Measurements from ENCODE around the gene VPS37B.

VPS37B gene

GRCh38 chr12:122867691-122868461 is 28.0 kb downstream of the VPS37B start:
- no peak for DNase-seq (ENCODE audit: low read depth in 2 of 2, low spot score in 1 of 2)

DNA sequence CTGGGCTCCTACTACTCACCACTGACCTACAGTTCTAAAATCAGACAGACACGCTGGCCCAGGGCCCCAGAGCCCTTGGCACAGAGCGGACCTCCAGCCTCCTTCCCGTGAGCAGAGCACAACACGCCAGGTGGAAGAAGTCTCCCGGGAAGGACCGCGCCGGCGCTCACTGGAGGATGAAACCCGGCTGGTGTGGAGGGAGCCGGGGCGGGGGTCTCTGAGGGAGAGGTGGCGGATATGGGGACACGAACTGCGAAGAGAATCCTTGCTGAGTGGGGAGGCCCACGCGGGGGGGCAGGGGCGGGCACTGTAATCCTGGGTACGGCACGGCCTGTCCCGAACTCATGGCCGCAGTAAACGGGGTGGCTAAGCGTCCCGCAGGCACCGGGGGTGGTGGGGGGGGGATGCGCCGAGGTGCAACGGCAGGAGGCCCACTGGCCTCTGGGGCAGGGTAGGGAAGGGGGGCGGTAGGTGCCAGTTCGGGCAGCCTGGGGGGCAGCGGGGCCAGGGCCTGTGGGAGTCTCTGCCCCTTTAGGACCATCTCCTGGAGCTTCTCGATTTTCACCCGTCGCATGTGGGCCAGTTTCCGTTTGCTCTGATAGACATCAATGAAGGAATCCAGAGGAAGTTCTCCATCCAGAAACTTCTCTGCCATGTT is 28.8 kb downstream of the VPS37B start:
- no peak for DNase-seq (ENCODE audit: low read depth in 2 of 2, low spot score in 1 of 2)

GRCh38 chr12:122866379-122866778 is 29.5 kb downstream of the VPS37B start:
- no peak for DNase-seq (ENCODE audit: low read depth in 2 of 2, low spot score in 1 of 2)

- no peak for DNase-seq (ENCODE audit: low read depth in 2 of 2, low spot score in 1 of 2)
Observed at GRCh38 chr12:122865268-122866231, 30.4 kb downstream of the VPS37B start.

GRCh38 chr12:122864894-122865253 is 31.1 kb downstream of the VPS37B start:
- no peak for DNase-seq (ENCODE audit: low read depth in 2 of 2, low spot score in 1 of 2)

GRCh38 chr12:122862872-122863701 is 32.8 kb downstream of the VPS37B start:
- DNase-seq (ENCODE audit: low read depth in 2 of 2, low spot score in 1 of 2), result no peak

DNA sequence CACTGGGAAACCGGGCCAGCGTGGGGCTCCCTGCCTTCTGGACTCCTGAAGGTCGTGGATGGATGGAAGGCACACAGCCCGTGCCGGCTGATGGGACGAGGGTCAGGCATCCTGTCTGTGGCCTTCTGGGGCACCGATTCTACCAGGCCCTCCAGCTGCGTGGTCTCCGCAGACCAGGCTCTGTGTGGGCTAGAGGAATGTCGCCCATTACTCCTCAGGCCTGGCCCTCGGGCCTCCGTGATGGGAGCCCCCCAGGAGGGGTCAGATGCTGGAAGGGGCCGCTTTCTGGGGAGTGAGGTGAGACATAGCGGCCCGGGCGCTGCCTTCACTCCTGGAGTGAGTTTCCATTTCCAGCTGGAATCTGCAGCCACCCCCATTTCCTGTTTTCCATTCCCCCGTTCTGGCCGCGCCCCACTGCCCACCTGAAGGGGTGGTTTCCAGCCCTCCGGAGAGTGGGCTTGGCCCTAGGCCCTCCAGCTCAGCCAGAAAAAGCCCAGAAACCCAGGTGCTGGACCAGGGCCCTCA is 33.8 kb downstream of the VPS37B start:
- DNase-seq (ENCODE audit: low read depth in 2 of 2, low spot score in 1 of 2), result no peak

DNA sequence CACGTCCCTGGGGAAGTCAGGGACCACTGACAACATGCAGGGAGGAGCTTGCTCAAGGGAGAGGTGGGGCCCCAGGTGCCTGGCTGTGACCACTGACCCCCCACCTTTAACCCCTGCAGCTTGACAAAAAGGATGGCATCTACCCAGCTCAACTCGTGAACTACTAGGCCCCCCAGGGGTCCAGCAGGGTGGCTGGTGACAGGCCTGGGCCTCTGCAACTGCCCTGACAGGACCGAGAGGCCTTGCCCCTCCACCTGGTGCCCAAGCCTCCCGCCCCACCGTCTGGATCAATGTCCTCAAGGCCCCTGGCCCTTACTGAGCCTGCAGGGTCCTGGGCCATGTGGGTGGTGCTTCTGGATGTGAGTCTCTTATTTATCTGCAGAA is 34.3 kb downstream of the VPS37B start:
- no peak for DNase-seq (ENCODE audit: low read depth in 2 of 2, low spot score in 1 of 2)

DNA sequence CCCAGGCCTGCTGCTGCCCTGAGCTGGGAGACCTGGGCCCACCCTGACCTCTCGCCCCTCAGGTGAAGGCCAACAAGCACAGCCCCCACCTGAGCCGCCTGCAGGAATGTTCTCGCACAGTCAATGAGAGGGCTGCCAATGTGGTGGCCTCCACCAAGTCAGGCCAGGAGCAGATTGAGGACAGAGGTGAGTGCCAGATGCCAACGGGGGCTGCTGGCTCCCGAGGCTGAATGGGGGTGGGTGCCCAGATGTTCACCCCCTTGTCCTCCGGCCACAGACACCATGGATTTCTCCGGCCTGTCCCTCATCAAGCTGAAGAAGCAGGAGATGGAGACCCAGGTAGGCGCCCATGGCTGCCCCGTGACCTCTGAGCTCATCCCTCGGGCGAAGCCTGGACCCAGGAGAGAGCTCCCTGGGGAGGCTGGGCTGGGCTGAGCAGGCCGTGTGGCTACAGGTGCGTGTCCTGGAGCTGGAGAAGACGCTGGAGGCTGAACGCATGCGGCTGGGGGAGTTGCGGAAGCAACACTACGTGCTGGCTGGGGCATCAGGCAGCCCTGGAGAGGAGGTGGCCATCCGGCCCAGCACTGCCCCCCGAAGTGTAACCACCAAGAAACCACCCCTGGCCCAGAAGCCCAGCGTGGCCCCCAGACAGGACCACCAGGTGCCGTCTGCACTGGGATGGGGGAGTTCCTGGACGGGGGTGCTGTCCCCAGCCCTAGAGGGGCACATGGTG is 34.9 kb downstream of the VPS37B start:
- no peak for DNase-seq (ENCODE audit: low read depth in 2 of 2, low spot score in 1 of 2)

DNA sequence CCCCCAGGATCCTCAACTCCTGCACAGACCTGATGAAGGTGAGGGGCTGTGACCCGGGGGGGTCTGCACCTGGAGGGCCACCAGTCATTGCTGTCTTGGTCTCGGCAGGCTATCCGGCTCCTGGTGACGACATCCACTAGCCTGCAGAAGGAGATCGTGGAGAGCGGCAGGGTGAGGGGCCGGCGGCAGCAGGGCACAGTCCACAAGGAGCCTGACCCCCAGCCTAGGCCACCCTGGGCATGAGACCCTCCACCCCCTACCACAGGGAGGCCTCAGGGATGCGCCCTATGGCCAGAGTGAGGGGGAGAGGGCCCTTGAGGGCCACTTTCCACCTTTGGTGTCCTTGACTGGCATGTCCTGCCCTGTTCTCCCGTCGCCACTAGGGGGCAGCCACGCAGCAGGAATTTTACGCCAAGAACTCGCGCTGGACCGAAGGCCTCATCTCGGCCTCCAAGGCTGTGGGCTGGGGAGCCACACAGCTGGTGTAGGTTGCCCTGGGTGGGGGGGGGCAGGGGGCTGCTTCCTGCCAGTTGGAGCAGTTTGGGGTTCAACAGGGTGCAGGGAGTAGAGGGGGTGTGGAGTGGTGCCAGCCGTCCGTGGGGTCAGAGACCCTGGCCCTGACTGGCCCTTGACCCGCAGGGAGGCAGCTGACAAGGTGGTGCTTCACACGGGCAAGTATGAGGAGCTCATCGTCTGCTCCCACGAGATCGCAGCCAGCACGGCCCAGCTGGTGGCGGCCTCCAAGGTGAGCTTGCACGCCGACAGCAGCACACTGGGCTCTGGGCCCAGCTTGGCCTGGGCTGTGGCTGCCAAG is 35.7 kb downstream of the VPS37B start:
- peak; percentile 56 to 72 for DNase-seq (ENCODE audit: low read depth in 2 of 2, low spot score in 1 of 2)

DNA sequence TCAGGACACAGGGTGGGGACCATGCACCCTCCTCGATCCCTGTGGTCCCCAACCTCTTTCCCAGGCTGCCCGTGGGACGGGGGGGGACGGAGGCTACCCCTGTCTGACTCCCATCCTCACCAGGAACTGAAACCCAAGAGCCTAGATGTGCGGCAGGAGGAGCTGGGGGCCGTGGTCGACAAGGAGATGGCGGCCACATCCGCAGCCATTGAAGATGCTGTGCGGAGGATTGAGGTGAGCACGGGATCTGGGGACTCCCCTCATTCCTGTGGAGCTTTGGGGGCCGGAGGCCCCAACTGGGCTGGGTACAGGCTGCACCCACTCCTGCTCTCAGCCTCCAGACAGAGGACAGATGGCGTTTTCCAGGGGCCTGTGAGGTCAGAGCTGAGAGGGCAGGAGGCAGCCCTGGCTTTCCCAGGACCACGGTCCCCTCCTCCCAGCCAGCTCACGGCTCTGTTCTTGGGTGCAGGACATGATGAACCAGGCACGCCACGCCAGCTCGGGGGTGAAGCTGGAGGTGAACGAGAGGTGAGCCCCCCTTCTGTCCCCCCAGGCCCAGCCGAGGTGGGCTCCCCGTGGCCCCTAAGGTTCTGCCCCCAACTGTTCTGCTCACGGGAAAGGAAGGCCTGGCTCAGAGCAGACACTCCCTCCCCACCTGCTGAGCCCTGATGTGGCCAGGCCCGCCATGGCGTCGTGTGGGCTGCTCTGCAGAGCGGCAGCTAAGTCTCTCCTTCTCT is 36.5 kb downstream of the VPS37B start:
- DNase-seq (ENCODE audit: low read depth in 2 of 2, low spot score in 1 of 2), result no peak

GRCh38 chr12:122858591-122859302 is 37.2 kb downstream of the VPS37B start:
- no peak for DNase-seq (ENCODE audit: low read depth in 2 of 2, low spot score in 1 of 2)

DNA sequence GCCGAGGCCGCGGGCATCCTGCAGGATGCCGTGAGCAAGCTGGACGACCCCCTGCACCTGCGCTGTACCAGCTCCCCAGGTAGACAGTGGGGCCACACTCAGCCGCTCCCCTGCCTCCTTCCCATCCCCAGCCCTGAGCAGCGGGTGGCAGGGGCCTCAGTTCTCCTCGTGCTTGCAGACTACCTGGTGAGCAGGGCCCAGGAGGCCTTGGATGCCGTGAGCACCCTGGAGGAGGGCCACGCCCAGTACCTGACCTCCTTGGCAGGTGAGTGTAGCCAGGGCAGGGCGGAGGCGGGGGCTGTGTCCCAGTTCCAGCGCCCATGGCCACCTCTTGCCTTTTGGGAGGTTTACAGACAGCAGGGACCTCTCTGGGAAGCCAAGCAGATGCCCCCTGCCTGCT is 37.8 kb downstream of the VPS37B start:
- no peak for DNase-seq (ENCODE audit: low read depth in 2 of 2, low spot score in 1 of 2)

DNA sequence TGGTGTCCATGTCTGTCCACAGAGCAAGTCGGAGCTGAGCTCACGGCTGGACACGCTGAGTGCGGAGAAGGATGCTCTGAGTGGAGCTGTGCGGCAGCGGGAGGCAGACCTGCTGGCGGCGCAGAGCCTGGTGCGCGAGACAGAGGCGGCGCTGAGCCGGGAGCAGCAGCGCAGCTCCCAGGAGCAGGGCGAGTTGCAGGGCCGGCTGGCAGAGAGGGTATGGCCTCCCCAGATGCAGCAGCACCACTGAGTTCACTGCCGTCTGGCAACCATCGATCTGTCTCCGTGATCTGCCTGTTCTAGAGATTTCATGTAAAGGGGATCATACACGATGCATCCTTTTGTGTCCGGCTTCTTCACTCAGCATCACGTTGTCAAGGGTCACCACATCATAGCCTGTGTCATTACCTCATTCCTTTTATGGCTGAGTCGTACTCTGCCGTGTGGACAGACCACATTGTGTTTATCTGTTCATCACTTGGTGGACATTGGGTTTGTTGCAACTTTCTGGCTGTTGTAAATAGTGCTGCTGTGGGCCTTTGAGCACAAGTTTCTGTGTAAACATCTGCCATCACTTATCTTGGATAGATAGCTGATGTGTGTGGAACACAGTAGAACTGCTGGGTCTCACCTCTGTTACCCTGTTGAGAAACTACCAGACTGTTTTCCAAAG is 38.8 kb downstream of the VPS37B start:
- DNase-seq (ENCODE audit: low read depth in 2 of 2, low spot score in 1 of 2), result no peak

- DNase-seq (ENCODE audit: low read depth in 2 of 2, low spot score in 1 of 2), result no peak
Observed at GRCh38 chr12:122855928-122856831, 39.7 kb downstream of the VPS37B start.

All from stimulated activated CD8-positive, alpha-beta memory T cell treated with anti-CD3 and anti-CD28 coated beads, Interleukin-4, amount 100 ng/mL, for 4 hours (primary cell).